NCI-H146 treated with DMSO at 0.1 percent for 48 hours (cell line): ENCODE results near the gene KIF26A.

ENCODE experiments used
- DNase-seq: peaks from one replicate; lab custom pipeline; 2025; ENCODE audit not compliant: unreplicated experiment; lab: John Stamatoyannopoulos, UW

Gene KIF26A

DNA sequence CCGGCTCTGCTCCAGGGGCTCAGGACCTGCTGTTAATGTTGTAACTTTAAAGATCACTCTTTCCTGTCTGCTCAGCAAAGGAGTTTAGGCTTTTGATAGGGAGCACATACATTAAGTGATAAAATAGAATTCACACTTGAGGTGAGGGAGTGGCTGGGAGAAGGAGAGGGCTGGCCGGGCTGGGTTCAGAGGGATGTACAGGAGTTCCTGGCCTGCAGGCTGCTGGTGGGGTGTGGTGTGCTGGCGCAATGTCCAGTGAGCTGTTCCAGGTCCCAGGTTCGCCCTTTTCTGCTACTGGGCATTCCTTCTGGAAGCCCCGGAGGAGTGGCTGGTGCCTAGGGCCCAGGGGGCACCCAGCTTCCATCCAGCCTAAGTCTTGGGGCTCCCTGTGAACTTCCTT lies 17.8 kb downstream of the KIF26A start:
- DNase-seq: no peak

DNA sequence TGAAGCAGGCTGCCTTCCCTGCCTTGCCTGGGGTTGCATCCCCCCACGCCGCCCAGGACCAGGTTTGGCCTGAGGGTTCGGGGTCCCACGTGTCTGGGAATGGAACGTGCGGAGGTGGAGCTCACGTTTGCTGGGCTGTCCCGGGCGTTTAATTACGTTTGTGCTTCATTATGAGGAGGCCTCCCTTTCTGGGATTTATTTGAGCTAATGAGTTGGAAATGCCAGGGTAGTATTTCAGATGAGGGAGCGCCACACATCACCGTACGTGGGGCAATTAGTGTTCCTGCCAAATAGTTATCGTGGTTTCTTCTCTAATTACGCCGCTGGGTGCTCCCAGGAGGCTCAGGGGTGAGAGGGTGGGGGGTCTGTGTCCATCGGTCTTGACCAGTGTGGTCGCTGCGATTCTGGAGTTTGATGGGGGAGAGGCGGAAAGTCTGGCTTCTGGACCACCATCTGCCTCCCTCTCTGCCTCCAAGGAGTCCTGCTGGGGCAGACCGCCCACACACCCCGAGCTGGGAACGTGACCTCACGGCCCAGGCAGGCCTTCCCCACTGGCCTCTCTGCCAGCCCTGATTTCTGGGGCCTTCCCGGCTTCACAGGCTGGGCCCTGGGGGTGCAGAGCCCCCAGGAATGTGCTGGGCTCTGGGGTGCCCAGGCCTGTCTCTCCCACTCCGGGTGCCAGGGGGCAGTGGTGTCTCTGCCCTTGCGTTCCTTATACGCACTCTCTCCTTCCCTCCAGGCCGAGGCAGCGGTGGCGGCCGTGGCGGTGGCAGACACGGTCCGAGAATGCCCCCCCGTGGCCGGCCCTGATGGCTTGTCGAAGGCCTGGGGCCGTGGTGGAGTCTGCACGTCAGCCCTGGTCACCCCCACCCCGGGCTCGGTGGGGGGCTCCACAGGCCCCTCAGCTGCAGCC lies 18.9 kb downstream of the KIF26A start:
- no peak for DNase-seq

DNA sequence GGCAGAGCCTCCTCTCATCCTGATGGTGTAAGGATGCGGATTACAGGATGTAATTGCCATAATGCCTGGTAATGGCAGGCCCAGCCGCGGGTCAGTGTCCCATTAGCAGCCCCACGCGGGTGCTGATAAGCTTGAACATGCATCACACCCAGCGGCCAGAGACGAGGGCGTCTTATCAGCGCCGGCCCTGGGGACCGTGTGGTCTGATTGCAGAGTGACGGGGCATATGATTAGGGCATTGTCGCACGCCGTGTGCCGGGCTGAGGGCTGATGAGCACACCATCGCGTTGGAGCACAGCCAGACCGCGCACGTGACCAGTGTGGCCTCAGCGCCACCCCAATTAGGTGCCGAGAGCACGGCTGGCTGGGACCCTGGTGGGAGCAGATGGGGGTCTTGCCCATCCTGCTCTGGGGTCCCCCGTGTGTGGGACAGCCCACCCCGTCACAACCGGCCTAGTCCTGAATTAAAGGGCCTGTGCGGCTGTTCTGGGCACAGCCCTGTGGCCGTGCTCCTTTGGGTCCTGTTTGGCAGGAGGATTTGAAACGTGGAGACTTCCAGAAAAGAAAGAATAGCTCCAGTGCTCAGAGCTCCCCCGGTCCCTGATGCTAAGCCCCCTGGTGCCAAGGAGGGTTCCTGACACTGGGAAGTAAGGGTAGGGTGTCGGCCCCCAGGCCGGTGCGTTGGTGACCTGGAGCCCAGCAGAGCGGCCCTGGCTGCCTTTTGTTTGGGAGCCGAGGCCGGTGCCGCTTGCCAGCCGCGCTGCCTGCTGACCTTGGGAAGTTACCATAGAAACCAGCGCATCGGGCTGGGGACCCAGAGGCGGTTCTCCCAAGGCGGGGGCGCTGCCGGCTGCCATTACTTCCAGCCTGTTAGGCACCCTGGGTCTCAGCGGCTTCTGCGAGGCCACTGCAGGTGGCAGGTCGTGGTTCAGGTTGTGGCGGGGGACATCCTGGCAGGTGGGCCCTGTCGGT lies 20.7 kb downstream of the KIF26A start:
- no peak for DNase-seq

DNA sequence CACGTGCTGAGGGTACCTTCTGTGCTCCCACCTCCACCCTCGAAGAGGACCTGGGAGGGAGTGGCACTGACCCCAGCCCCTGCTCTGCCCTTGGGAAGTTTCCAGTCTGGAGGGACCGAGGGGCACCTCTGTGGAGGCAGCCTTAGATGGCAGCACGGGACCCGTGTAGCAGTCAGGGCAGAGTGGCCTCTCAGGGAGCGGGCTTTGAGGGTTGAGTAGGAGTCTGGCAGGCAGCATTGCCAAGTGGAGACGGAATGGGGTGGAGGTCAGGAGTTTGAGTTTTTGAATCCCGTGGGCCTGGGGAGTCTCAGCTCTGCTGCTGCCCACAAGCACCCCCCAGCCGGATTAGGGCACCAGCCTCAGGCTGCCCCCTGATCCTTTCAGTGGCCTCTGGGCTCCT lies 21.6 kb downstream of the KIF26A start:
- no peak for DNase-seq

DNA sequence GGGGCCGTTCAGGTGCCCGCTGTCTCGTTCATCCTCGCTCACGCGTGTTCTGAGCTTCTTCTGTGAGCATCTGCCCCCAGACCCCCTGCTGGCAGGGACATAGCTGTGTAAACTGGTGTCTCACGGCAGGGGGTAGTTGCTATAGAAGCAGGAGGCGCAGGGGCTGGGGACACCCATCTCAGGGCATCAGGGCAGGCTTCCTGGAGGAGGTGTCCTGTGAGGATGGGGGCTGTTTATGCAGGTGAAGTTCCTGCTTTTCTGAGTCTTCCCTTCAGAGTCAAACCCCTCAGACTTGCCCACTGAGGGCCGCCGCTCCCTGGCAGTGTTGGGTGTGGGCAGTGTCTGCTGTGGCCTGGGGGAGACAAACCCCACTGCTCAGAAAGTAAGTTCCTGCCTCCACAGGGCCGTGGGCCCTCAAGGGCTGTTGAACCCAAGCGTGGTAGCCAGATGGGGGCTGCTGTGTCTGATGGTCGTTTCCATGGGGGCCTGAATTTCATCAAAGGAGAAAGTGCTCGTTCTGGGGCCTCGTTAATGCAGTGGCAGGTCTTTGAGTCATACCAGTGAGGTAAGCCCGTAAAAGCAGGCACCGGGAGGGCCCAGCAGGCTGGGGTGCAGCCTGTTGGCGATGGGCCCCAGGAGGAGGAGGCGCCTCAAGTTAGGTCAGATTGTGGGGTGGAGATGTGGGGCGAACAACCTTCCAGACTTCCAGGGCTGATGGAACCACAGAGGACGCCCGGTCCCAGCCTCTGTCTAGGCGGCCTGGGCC lies 23.4 kb downstream of the KIF26A start:
- no peak for DNase-seq

DNA sequence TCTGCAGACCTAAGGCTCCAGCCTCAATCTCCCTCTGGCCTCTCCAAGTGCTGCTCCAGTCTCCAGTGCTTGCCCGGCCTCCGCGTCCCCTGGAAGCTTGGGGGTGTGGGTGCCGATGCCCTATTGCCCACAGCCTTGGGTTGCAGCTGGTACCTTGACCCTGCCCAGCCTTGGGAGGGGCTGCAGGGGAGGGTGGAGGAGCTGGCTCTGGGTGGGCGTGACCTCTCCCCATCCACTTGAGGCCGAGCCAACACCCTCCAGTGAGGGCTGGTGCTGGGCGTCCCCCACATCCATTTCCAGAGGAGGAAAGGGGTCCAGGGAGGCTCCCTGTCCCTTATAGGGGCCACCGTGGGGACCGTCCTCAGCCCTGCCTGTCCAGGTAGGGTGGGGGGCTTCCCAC lies 24.1 kb downstream of the KIF26A start:
- DNase-seq: no peak

DNA sequence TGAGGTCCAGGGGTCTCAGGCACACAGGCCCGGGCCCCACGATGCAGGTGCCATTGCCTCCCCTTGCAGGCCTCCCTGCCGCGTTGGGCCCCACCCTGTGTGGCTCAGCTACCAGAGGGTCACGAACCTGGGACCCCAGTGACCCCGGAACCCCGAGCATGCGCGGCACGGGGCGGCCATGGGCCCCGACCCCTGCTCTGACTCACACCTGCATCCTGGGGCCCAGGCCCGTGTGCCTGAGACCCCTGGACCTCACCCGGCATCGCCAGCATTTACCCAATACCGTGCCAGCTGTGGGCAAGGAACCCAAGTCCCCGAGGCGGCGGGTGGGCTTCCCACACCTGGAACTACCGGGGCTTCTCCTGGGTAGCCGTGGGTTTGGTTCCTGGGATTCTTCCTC lies 25.2 kb downstream of the KIF26A start:
- DNase-seq: no peak

DNA sequence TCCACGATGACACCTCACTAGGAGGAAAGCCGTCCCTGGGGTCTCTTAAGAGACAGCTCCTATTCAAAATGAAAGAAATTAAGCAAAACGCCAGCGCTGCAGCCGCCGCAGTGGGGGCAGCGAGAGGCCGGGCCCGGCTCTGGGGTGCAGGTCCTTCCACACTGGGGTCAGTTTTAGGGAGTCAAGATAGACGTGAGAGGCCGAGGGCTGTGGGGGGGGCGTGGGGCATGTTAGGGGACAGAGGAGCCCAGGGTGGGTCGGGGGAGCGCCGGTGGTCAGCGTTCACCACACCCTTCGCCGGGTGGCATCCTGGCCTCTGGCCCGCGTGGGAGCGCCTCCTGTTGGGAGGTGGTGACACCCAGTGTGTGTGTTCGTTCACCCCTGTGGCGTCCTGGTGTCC lies 25.7 kb downstream of the KIF26A start:
- DNase-seq: no peak

DNA sequence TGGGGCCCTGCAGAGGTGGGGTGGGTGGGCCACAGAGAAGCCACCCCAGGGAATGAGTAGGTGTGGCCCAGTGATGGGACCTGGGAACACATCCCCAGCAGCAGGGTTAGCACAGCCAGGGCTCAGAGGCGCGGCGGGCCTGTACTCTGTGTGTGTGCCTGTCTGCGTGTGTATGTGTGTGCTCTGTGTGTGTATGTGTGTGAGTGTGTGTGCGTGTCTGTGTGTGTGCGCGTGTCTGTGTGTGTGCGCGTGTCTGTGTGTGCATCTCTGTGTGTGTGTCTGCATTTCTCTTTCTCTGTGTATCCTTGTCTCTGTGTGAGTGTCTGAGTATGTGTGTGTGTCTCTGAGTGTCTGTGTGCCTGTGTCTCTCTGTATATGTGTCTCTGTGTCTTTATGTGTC lies 26.1 kb downstream of the KIF26A start:
- DNase-seq: no peak

DNA sequence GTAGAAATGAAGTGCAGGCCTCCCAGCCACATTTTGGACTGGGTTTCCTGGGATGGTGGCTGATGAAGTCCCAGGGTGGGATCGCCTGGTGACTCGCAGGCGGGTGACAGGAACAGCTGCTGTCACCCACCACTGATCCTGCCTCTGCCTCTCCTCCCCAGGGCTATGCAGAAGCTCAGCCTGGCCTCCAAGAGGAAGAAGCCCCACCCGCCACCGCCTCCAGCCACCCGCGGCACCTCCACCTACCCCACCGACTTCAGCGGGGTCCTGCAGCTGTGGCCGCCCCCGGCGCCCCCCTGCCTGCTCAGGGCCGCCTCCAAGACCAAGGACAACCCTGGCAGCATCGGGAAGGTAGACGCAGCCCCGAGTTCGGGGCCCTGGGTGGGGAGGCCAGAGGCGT lies 28.3 kb downstream of the KIF26A start:
- no peak for DNase-seq

DNA sequence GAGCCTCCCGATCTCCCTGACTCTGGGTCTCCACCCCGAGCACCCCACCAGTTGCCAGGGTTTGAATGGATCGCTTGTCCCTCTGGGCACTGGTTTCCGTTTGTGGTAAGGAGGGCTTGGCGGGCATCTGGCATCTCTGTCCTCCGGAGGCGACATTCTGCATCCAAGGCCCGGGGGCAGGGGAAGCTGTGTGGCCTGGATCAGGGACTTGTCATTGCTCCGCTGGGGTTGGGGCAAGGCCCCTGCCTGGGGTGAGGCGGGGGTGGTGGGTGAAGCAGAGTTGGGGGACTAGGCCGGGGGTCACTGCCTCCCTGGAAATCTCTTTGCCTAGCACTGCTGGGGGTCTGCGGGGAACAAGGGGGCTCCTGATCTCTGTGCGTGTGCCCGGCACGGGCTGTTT lies 30.2 kb downstream of the KIF26A start:
- no peak for DNase-seq

DNA sequence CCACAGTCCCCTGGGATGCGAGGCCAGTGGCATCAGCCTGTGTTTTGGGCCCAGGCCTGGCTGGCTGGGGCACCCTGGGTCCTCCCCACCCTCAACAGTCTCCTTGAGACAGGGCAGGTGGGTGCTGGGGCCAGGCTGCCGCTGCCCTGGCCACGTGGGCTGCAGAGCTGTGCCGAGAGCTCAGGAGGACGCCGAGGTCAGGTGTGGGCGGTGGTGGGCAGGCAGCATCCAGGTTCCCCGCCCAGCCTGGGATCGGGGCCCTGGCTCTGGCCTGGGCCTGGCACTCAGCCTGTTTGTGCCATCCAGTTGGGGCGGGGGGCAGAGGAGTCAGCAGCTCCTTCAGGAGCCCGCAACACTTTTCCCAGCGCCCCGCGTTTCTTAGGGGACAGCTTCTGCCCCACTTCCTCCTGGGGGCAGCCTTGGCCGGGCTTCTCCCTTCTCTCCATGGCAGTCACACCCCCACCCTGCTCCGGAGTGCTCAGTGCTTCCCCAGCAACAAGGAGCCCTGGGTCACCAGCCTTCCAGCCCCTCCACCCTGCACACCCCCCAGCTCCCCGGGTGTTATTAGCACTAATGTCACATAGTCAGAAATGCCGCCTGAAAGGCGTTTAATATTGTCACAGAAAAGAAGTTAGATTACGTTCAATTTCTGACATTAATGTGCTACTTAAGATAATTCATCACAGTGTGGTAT lies 30.8 kb downstream of the KIF26A start:
- DNase-seq: no peak

DNA sequence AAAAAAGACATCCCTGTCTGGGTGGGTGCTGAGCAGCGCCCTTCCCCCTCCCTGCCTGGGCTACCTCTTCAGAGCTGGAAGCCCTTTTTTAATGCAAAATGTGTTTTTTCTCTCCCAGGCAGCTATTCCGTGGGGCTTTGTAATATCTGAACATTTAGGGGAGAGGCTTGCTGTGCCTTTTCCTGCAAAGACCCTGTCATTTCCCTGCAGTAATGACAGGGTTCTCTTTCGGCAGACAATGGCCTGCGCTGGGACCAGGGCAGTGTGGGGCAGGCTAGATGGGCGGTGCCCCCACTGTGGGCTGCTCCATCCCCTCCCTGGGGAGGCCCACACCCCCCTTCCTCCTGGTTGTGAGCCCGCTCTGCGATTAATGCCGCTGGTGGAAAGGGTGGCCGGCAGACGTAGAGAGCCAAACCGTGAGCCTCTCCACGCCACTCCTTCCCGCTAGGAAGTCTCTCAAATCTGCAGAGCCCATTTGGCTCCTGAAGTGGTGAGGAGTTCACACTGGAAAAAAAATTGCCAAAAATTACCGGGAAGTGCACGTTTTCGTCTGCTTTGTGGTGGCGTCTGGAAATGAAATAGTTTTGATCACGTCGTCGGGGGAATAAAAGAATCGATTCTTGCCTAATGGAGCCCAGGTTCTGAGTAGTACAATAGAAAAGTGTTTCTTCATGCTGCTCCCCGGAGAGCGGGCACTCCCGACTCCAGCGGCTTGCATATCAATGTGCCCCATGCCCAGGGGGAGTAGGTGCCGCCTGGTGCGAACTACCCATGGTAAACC lies 31.5 kb downstream of the KIF26A start:
- DNase-seq: no peak

DNA sequence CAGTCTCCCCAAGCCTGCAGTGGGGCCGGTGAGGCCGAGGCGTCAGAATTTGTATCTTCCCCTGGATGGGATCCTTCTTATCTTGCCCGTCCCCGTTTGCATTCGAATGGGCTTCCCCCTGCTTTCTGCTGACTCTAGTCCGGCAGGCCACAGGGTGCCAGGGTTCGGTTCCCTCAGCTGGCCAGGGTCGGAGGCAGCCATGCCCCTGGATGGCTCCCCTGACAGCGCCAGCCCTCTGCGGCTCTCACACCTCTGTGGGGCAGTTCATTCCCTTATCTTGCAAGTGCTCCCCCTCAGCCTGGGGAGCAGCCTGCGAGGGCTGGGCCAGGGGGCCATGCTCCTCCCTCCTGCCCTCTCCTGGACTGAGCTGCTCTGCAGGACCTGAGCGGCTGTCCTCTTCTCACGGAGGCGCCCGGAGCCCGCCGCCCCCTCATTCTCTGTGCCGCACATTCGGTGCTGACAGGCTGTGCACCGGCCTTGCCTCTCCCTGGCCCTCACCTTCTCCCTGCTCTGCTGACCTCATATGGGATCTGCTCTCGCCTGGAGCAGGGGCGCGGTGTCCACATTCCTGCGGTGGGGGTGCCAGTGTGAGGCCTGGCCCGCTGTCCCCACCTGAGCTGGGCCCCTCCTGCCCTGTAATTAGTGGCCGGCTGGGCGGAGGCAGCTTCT lies 32.8 kb downstream of the KIF26A start:
- DNase-seq: no peak

DNA sequence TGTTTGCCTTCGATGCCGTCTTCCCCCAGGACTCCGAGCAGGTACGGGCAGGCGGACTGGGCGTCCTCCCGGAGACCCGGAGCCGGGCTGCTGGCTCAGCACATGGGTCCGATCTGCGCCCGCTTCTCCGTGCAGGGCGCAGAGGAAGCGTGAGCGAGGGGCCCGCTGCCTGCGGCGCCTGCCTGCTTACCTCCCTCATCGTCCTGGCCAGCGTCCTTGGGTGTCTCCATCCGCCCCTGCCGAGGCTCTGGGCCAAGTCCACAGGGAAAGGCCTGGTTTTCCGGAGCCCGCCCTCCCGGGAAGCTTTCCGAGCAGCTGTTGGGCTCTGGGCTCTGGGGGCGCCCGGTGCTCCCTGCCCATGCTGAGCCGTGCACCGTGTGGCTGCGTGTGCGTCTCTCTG lies 33.5 kb downstream of the KIF26A start:
- no peak for DNase-seq

DNA sequence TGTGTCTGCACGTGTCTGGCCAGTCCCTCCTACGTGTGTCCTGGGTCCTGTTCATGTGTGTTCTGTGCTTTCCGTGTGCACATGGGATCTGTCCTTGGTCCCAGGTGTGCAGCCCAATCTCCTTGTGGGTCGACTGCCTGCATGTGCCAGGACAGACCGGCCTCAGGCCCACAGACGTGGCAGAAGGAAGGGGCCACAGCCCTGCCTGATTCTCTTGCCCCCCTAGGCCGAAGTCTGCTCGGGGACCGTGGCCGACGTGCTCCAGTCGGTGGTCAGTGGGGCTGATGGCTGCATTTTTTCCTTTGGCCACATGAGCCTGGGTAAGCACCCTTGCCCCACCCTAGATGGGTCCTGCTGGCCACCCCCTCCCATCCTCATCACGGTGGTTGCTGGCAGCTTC lies 34.0 kb downstream of the KIF26A start:
- DNase-seq: no peak

DNA sequence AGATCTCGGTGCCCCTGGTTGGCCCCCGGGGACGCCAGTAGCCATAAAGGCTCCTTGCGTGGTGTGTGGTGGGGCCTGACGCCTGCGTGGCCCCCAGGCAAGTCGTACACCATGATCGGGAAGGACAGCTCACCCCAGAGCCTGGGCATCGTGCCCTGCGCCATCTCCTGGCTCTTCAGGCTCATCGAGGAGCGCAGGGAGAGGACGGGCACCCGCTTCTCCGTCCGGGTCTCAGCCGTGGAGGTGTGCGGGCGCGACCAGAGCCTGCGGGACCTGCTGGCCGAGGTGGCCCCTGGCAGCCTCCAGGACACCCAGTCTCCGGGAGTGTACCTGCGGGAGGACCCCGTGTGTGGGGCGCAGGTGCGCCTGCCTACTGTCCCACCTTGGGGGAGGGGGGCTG lies 34.5 kb downstream of the KIF26A start:
- no peak for DNase-seq

DNA sequence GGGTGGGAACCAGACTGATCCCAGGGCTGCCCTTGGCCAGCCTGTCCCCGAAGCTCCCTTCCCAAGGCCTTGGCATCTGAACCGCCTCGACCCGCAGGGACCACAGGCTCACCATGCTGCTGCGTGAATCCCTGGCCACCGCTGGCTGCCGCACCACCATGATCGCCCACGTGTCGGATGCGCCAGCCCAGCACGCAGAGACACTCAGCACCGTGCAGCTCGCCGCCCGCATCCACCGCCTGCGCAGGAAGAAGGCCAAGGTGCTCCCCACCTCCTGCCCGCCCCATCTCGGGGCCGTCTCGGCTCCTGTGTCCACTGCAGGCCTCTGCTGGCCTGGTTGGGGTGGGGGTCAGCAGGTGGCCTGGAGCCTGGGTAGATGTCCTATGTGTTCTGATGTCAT lies 35.7 kb downstream of the KIF26A start:
- no peak for DNase-seq

DNA sequence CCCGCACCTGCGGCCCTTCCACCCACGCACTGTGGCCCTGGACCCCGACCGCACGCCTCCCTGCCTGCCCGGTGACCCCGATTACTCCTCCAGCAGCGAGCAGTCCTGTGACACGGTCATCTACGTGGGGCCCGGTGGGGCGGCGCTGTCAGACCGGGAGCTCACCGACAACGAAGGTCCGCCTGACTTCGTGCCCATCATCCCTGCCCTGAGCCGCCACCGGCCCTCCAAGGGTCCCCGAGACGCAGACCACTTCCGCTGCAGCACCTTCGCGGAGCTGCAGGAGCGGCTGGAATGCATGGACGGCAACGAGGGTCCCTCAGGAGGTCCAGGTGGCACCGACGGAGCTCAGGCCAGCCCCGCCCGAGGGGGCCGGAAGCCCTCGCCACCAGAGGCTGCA lies 36.7 kb downstream of the KIF26A start:
- no peak for DNase-seq
